HUES48 (cell line): ENCODE measurements around the gene MARCHF10.

Source experiments
- H3K27ac ChIP-seq: one replicate; pipeline ENCODE4 v1.7.0; 2013; ENCODE audit warnings: low read depth, low read length, inconsistent platforms
- H3K27me3 ChIP-seq: 2 replicates; pipeline ENCODE4 v1.6.1; 2013; ENCODE audit warnings: mild to moderate bottlenecking, low read length; ENCODE audit not compliant: control insufficient read depth, insufficient read depth
- H3K36me3 ChIP-seq: 2 replicates; pipeline ENCODE4 v1.6.1; 2013; ENCODE audit warnings: low read length; ENCODE audit not compliant: control insufficient read depth, insufficient read depth
- H3K4me1 ChIP-seq: 2 replicates; pipeline ENCODE4 v1.6.1; 2013; ENCODE audit warnings: mild to moderate bottlenecking, low read length; ENCODE audit not compliant: control insufficient read depth, insufficient read depth
- H3K4me3 ChIP-seq: 2 replicates; pipeline ENCODE4 v1.5.1; 2013; ENCODE audit warnings: mild to moderate bottlenecking, low read depth, low read length
- H3K9ac ChIP-seq: 2 replicates; pipeline ENCODE4 v1.6.1; 2013; ENCODE audit warnings: mild to moderate bottlenecking, low read depth, low read length, moderate library complexity
- H3K9me3 ChIP-seq: 2 replicates; pipeline ENCODE4 v1.6.1; 2013; ENCODE audit warnings: low read length; ENCODE audit not compliant: control insufficient read depth, insufficient read depth

Gene MARCHF10

GRCh38 chr17:62661337-62661736 is 146.8 kb downstream of the MARCHF10 start:
- H3K27ac ChIP-seq: no peak overlapping the region
- no peaks in the 10 kb centered on the region for H3K9me3 ChIP-seq
- H3K4me1 ChIP-seq: no peaks in the 10 kb centered on the region
- H3K9ac ChIP-seq: no peak overlapping the region
- no peaks in the 10 kb centered on the region for H3K27me3 ChIP-seq
- no peak overlapping the region for H3K4me3 ChIP-seq
- H3K36me3 ChIP-seq: no peaks in the 10 kb centered on the region

GRCh38 chr17:62660629-62661118 is 147.4 kb downstream of the MARCHF10 start:
- no peak overlapping the region for H3K27ac ChIP-seq
- no peak overlapping the region for H3K9ac ChIP-seq

GRCh38 chr17:62658136-62658920 is 149.8 kb downstream of the MARCHF10 start:
- Histone ChIP-seq H3K36me3 (no peaks in the 10 kb centered on the region), H3K4me3 (no peak overlapping the region), H3K27ac (no peak overlapping the region)

More at GRCh38 chr17:62660629-62661118, 147.4 kb downstream of the MARCHF10 start:
- Histone ChIP-seq H3K36me3 (no peaks in the 10 kb centered on the region), H3K9me3 (no peaks in the 10 kb centered on the region), H3K4me1 (no peaks in the 10 kb centered on the region), H3K4me3 (no peak overlapping the region), H3K27me3 (no peaks in the 10 kb centered on the region)

GRCh38 chr17:62657690-62658089 is 150.4 kb downstream of the MARCHF10 start:
- Histone ChIP-seq H3K36me3 (no peaks in the 10 kb centered on the region), H3K4me3 (no peak overlapping the region), H3K4me1 (peaks cover 8% of the 10 kb centered on the region), H3K27me3 (no peaks in the 10 kb centered on the region), H3K9ac (no peak overlapping the region), H3K9me3 (no peaks in the 10 kb centered on the region), H3K27ac (no peak overlapping the region)

More at GRCh38 chr17:62658136-62658920, 149.8 kb downstream of the MARCHF10 start:
- Histone ChIP-seq H3K4me1 (peaks cover 7% of the 10 kb centered on the region), H3K9ac (no peak overlapping the region), H3K9me3 (no peaks in the 10 kb centered on the region), H3K27me3 (no peaks in the 10 kb centered on the region)

GRCh38 chr17:62657145-62657665 is 150.9 kb downstream of the MARCHF10 start:
- no peaks in the 10 kb centered on the region for H3K9me3 ChIP-seq
- no peak overlapping the region for H3K4me3 ChIP-seq
- no peak overlapping the region for H3K27ac ChIP-seq
- H3K9ac ChIP-seq: no peak overlapping the region
- peaks cover 9% of the 10 kb centered on the region for H3K4me1 ChIP-seq
- no peaks in the 10 kb centered on the region for H3K36me3 ChIP-seq
- H3K27me3 ChIP-seq: peaks cover 2% of the 10 kb centered on the region; the same call in 1 of the 2 replicates

- Histone ChIP-seq H3K36me3 (no peaks in the 10 kb centered on the region), H3K27ac (no peak overlapping the region)
These were observed 151.7 kb downstream of the MARCHF10 start for GRCh38 chr17:62656446-62656845.

GRCh38 chr17:62655656-62656055 is 152.5 kb downstream of the MARCHF10 start:
- no peak overlapping the region for H3K9ac ChIP-seq
- no peaks in the 10 kb centered on the region for H3K36me3 ChIP-seq
- peaks cover 13% of the 10 kb centered on the region for H3K4me1 ChIP-seq
- peaks cover 8% of the 10 kb centered on the region for H3K27me3 ChIP-seq
- no peak overlapping the region for H3K4me3 ChIP-seq
- H3K27ac ChIP-seq: no peak overlapping the region
- no peaks in the 10 kb centered on the region for H3K9me3 ChIP-seq

More at GRCh38 chr17:62656446-62656845, 151.7 kb downstream of the MARCHF10 start:
- H3K4me1 ChIP-seq: peaks cover 13% of the 10 kb centered on the region
- H3K9me3 ChIP-seq: no peaks in the 10 kb centered on the region
- H3K9ac ChIP-seq: no peak overlapping the region
- H3K27me3 ChIP-seq: peaks cover 8% of the 10 kb centered on the region
- no peak overlapping the region for H3K4me3 ChIP-seq

GRCh38 chr17:62653826-62654761 is 154.0 kb downstream of the MARCHF10 start:
- peak overlapping the region; percentile 92 for H3K27ac ChIP-seq

GRCh38 chr17:62653002-62653825 is 154.9 kb downstream of the MARCHF10 start:
- no peaks in the 10 kb centered on the region for H3K9me3 ChIP-seq
- H3K4me3 ChIP-seq: peak overlapping the region; percentile 60
- H3K36me3 ChIP-seq: no peaks in the 10 kb centered on the region
- H3K9ac ChIP-seq: peak overlapping the region; percentile 60
- H3K27ac ChIP-seq: peak overlapping the region; percentile 92
- H3K27me3 ChIP-seq: peaks cover 8% of the 10 kb centered on the region
- H3K4me1 ChIP-seq: peaks cover 17% of the 10 kb centered on the region

More at GRCh38 chr17:62653826-62654761, 154.0 kb downstream of the MARCHF10 start:
- H3K36me3 ChIP-seq: no peaks in the 10 kb centered on the region
- H3K4me1 ChIP-seq: peaks cover 13% of the 10 kb centered on the region
- H3K4me3 ChIP-seq: no peak overlapping the region
- no peaks in the 10 kb centered on the region for H3K9me3 ChIP-seq
- peaks cover 8% of the 10 kb centered on the region for H3K27me3 ChIP-seq
- H3K9ac ChIP-seq: no peak overlapping the region
